K562 (cell line): Measurements from ENCODE around the gene RIPPLY3.

Experiments
- ADNP ChIP-seq: fragments of 200-800 bp; sonication (Bioruptor generic); IDR thresholded peaks from 2 replicates; pipeline ENCODE4 v1.6.1; 2016; ENCODE audit warnings: missing genetic modification characterization, missing compliant biosample characterization
- CBX5 ChIP-seq: IDR thresholded peaks from 2 replicates; pipeline ENCODE4 v1.6.1; 2014; ENCODE audit warnings: low read depth, borderline replicate concordance
- FOXJ3 ChIP-seq: sonication (generic); formaldehyde crosslinking; IDR thresholded peaks from 2 replicates; pipeline ENCODE4 v1.4.0; 2020; ENCODE audit warnings: mild to moderate bottlenecking, missing genetic modification reagents
- JUND ChIP-seq, 2 experiments: IDR thresholded peaks; 2 replicates in 1 of 2; 3 replicates in 1 of 2; pipeline ENCODE4 v1.6.1; 2011; ENCODE audit warnings: borderline replicate concordance in 2 of 2, low read depth in 2 of 2, low read length in 2 of 2, improper control_type of control experiment in 1 of 2, missing biosample characterization in 1 of 2, missing genetic modification characterization in 1 of 2, missing genetic modification reagents in 1 of 2
- MXI1 ChIP-seq: IDR thresholded peaks from 2 replicates; pipeline ENCODE4 v1.6.1; 2011; ENCODE audit warnings: low read depth, mild to moderate bottlenecking, improper control_type of control experiment, low read length
- NR1H2 ChIP-seq: sonication (generic); formaldehyde crosslinking; IDR thresholded peaks from 2 replicates; pipeline ENCODE4 v1.4.0; 2020; ENCODE audit warnings: mild to moderate bottlenecking, missing genetic modification reagents
- SMC3 ChIP-seq: conservative IDR thresholded peaks from 2 replicates; pipeline ENCODE4 v1.6.1; 2011; ENCODE audit warnings: low read depth, low read length, improper control_type of control experiment; ENCODE audit not compliant: insufficient read depth
- ZNF586 ChIP-seq: fragments of 450-650 bp; formaldehyde crosslinking; conservative IDR thresholded peaks from 2 replicates; pipeline ENCODE4 v1.4.0; 2020; ENCODE audit warnings: mild to moderate bottlenecking, moderate library complexity
- TF ChIP-seq, protein P1 (sequence below), 3 experiments: IDR thresholded peaks in 2 of 3; conservative IDR thresholded peaks in 1 of 3; 2 replicates each; pipeline ENCODE4 v1.5.1; 2011 to 2012; ENCODE audit warnings: low read length in 3 of 3, mild to moderate bottlenecking in 3 of 3, control low read depth in 2 of 3, improper control_type of control experiment in 1 of 3, inconsistent platforms in 1 of 3, low read depth in 1 of 3, mixed read lengths in 1 of 3, moderate library complexity in 1 of 3; ENCODE audit not compliant: insufficient read depth in 2 of 3
- TF ChIP-seq, protein P2 (sequence below): sonication (generic); formaldehyde crosslinking; IDR thresholded peaks from 2 replicates; pipeline ENCODE4 v1.8.1; 2022; ENCODE audit warnings: missing genetic modification reagents

DNA sequence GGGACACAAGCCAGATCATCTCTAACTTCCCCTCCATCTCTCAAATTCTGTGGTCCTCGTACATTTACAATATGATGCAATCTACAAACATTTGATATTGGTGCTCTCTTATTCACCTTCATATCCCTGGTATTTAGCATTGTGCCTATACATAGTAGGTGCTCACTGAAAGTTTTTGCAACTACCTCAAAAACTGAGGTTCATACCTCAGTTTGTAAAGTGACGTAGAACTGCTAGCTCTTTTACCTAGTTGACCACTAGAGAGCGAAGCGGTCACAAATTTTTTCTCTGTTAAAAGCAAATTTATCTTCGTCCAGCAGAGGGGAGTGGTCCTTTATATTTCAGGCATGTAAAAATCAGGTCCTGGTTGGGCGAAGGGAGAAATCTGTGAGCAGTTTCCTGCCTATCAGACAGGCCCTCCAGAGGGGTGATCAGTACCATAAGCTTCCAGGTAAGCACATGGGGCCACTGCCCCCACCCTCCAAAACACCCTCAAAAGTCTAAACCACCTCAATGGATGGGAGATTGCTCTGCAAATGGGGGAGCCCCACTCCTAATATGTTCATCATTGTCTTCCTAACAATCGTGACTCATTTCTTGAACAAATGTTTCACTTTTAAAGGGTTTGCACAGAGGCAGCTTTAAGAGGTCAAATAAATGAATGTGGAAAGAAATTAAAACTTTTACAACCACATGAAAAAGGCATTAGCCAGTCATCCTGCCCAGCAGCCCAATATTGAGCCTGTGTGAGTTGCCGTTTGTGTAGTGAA lies 29.4 kb upstream of the RIPPLY3 start:
- TF ChIP-seq SMC3: peak; percentile 88
- TF ChIP-seq NR1H2: no peak
- TF ChIP-seq, protein P1, sequence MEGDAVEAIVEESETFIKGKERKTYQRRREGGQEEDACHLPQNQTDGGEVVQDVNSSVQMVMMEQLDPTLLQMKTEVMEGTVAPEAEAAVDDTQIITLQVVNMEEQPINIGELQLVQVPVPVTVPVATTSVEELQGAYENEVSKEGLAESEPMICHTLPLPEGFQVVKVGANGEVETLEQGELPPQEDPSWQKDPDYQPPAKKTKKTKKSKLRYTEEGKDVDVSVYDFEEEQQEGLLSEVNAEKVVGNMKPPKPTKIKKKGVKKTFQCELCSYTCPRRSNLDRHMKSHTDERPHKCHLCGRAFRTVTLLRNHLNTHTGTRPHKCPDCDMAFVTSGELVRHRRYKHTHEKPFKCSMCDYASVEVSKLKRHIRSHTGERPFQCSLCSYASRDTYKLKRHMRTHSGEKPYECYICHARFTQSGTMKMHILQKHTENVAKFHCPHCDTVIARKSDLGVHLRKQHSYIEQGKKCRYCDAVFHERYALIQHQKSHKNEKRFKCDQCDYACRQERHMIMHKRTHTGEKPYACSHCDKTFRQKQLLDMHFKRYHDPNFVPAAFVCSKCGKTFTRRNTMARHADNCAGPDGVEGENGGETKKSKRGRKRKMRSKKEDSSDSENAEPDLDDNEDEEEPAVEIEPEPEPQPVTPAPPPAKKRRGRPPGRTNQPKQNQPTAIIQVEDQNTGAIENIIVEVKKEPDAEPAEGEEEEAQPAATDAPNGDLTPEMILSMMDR (IDR thresholded peaks at IDR 0.05 in 2 of 3, conservative IDR thresholded peaks at IDR 0.05 in 1 of 3; ENCODE audit: insufficient read depth in 2 of 3, low read depth in 1 of 3, low read length in 3 of 3): peak; percentile 98 to 100 (median 99)
- peak; percentile 68 for TF ChIP-seq JUND (IDR thresholded peaks at IDR 0.05; ENCODE audit: borderline replicate concordance, low read depth, low read length)
- no peak; the same call in 2 of the 3 replicates for TF ChIP-seq JUND (tag; IDR thresholded peaks at IDR 0.05; ENCODE audit: borderline replicate concordance, low read depth, low read length)
- TF ChIP-seq, protein P2, sequence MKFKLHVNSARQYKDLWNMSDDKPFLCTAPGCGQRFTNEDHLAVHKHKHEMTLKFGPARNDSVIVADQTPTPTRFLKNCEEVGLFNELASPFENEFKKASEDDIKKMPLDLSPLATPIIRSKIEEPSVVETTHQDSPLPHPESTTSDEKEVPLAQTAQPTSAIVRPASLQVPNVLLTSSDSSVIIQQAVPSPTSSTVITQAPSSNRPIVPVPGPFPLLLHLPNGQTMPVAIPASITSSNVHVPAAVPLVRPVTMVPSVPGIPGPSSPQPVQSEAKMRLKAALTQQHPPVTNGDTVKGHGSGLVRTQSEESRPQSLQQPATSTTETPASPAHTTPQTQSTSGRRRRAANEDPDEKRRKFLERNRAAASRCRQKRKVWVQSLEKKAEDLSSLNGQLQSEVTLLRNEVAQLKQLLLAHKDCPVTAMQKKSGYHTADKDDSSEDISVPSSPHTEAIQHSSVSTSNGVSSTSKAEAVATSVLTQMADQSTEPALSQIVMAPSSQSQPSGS (CRISPR knock-in tag): no peak
- TF ChIP-seq ADNP (tag): peak; percentile 70
- no peak for TF ChIP-seq CBX5
- no peak for TF ChIP-seq MXI1
- TF ChIP-seq ZNF586 (CRISPR knock-in tag): no peak
- TF ChIP-seq FOXJ3 (CRISPR knock-in tag): no peak
